NCI-H2227 treated with DMSO at 0.1 percent for 48 hours (cell line): ENCODE measurements around the gene LRMDA.
"Not testable (repeated sequence)": the region's sequence is repeated elsewhere in the genome, so short reads cannot be mapped to it uniquely, and the experiment has no call there.

Experiments
- DNase-seq: peaks from one replicate; lab custom pipeline; 2025; lab: John Stamatoyannopoulos, UW

Gene LRMDA

GRCh38 chr10:76497666-76498065 is 1066.2 kb downstream of the LRMDA start:
- DNase-seq: no peak

GRCh38 chr10:76504823-76505222 is 1073.4 kb downstream of the LRMDA start:
- DNase-seq: no peak

- DNase-seq: no peak
Observed at GRCh38 chr10:76509446-76509845, 1078.0 kb downstream of the LRMDA start.

GRCh38 chr10:76514321-76514720 is 1082.9 kb downstream of the LRMDA start:
- no peak for DNase-seq

- DNase-seq: no peak
Observed at GRCh38 chr10:76514869-76515268, 1083.4 kb downstream of the LRMDA start.

- DNase-seq: no peak
Observed at GRCh38 chr10:76522547-76522946, 1091.1 kb downstream of the LRMDA start.

GRCh38 chr10:76523246-76523645 is 1091.8 kb downstream of the LRMDA start:
- DNase-seq: no peak

- no peak for DNase-seq
Observed at GRCh38 chr10:76523791-76524351, 1092.4 kb downstream of the LRMDA start.

- DNase-seq: not testable (repeated sequence)
Observed at GRCh38 chr10:76526833-76527232, 1095.4 kb downstream of the LRMDA start.

GRCh38 chr10:76540331-76540730 is 1108.9 kb downstream of the LRMDA start:
- no peak for DNase-seq

GRCh38 chr10:76540786-76541185 is 1109.4 kb downstream of the LRMDA start:
- DNase-seq: no peak

- DNase-seq: no peak
Observed at GRCh38 chr10:76541852-76542251, 1110.4 kb downstream of the LRMDA start.

- no peak for DNase-seq
Observed at GRCh38 chr10:76542307-76542930, 1111.0 kb downstream of the LRMDA start.

- DNase-seq: no peak
Observed at GRCh38 chr10:76543655-76544054, 1112.2 kb downstream of the LRMDA start.

GRCh38 chr10:76544789-76545188 is 1113.4 kb downstream of the LRMDA start:
- DNase-seq: no peak

- DNase-seq: no peak
Observed at GRCh38 chr10:76546411-76546810, 1115.0 kb downstream of the LRMDA start.

- peak; percentile 72 for DNase-seq
Observed at GRCh38 chr10:76547352-76547972, 1116.0 kb downstream of the LRMDA start.

- DNase-seq: no peak
Observed at GRCh38 chr10:76548716-76549115, 1117.3 kb downstream of the LRMDA start.

- DNase-seq: no peak
Observed at GRCh38 chr10:76549171-76549570, 1117.7 kb downstream of the LRMDA start.

- no peak for DNase-seq
Observed at GRCh38 chr10:76550806-76551205, 1119.4 kb downstream of the LRMDA start.

- no peak for DNase-seq
Observed at GRCh38 chr10:76552091-76552873, 1120.9 kb downstream of the LRMDA start.

GRCh38 chr10:76553263-76554032 is 1122.0 kb downstream of the LRMDA start:
- DNase-seq: no peak
